NB4 (cell line): ENCODE measurements around the gene AFF3.

Experiments
- DNase-seq: peaks from one replicate; pipeline ENCODE4 v3.0.0; 2010; ENCODE audit warnings: low read depth
- H3K4me3 ChIP-seq: one replicate; pipeline ENCODE4 v1.5.1; 2011; ENCODE audit warnings: mild to moderate bottlenecking, low read depth, low read length, moderate library complexity
- MAX ChIP-seq: IDR thresholded peaks from 2 replicates; pipeline ENCODE4 v1.6.1; 2011; ENCODE audit warnings: low read depth, low read length
- MYC ChIP-seq: IDR thresholded peaks from 2 replicates; pipeline ENCODE4 v1.6.1; 2011; ENCODE audit warnings: low read depth, low read length
- POLR2A ChIP-seq: IDR thresholded peaks from 2 replicates; pipeline ENCODE4 v1.6.1; 2011; ENCODE audit warnings: mild to moderate bottlenecking; ENCODE audit not compliant: insufficient read length; ENCODE audit errors: extremely low read depth
- TF ChIP-seq, protein P1 (sequence below): IDR thresholded peaks from one replicate; pipeline ENCODE4 v1.5.1; 2012; ENCODE audit warnings: low read depth, low read length

Gene AFF3

GRCh38 chr2:99805930-99806476, 336.4 kb downstream of the AFF3 start:
- H3K4me3 ChIP-seq, result no peak overlapping the region
- TF ChIP-seq POLR2A (no peak), MAX (no peak), MYC (no peak)
- TF ChIP-seq, protein P1, sequence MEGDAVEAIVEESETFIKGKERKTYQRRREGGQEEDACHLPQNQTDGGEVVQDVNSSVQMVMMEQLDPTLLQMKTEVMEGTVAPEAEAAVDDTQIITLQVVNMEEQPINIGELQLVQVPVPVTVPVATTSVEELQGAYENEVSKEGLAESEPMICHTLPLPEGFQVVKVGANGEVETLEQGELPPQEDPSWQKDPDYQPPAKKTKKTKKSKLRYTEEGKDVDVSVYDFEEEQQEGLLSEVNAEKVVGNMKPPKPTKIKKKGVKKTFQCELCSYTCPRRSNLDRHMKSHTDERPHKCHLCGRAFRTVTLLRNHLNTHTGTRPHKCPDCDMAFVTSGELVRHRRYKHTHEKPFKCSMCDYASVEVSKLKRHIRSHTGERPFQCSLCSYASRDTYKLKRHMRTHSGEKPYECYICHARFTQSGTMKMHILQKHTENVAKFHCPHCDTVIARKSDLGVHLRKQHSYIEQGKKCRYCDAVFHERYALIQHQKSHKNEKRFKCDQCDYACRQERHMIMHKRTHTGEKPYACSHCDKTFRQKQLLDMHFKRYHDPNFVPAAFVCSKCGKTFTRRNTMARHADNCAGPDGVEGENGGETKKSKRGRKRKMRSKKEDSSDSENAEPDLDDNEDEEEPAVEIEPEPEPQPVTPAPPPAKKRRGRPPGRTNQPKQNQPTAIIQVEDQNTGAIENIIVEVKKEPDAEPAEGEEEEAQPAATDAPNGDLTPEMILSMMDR, result no peak
- DNase-seq, result no peak

- no peak for DNase-seq
- no peak overlapping the region for H3K4me3 ChIP-seq
- TF ChIP-seq MYC, result no peak
- TF ChIP-seq, protein P1, result no peak
- no peak for TF ChIP-seq POLR2A
- TF ChIP-seq MAX, result no peak
These were observed 338.5 kb downstream of the AFF3 start for GRCh38 chr2:99803846-99804245.

GRCh38 chr2:99802734-99803133, 339.7 kb downstream of the AFF3 start:
- TF ChIP-seq, protein P1, result no peak
- TF ChIP-seq MAX, result no peak
- TF ChIP-seq MYC, result no peak
- TF ChIP-seq POLR2A, result no peak
- H3K4me3 ChIP-seq, result no peak overlapping the region
- peak; percentile 10 for DNase-seq

DNA sequence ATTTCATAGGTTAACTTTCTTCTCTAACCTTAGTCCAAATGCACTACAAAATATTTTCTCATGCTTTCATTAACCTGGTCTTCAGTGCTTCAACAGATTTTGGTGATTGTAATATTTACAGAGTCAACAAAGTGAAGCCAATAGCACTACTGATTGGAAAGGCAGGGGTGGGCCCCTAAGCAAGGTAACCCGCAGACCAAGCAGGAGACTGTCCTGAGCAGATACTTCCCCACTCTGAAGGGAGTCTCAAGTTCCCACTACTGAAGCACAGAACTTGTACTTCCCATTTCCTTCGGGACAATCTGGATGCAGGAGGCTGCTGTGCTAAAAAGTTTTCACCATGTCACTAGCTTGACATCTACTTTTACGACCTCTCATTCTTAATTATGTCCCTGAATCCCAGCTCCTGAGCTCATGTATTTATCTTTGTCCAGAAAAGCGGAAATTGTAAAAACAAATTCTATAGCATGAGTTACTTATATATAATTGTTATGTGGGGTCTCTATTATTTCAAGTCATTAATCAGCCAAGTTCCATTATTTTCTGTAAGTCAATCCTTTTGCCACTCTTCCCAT, 341.0 kb downstream of the AFF3 start:
- no peak for DNase-seq
- TF ChIP-seq POLR2A, result no peak
- no peak for TF ChIP-seq MAX
- no peak for TF ChIP-seq MYC
- TF ChIP-seq, protein P1, result no peak
- no peak overlapping the region for H3K4me3 ChIP-seq

GRCh38 chr2:99797475-99797874, 344.9 kb downstream of the AFF3 start:
- TF ChIP-seq MAX, result no peak
- TF ChIP-seq MYC, result no peak
- TF ChIP-seq, protein P1, result no peak
- no peak for TF ChIP-seq POLR2A
- no peak for DNase-seq

More at GRCh38 chr2:99797475-99797874, 344.9 kb downstream of the AFF3 start:
- no peak overlapping the region for H3K4me3 ChIP-seq
